ENCODE data around the gene SIRPB2.

The SIRPB2 gene

DNA sequence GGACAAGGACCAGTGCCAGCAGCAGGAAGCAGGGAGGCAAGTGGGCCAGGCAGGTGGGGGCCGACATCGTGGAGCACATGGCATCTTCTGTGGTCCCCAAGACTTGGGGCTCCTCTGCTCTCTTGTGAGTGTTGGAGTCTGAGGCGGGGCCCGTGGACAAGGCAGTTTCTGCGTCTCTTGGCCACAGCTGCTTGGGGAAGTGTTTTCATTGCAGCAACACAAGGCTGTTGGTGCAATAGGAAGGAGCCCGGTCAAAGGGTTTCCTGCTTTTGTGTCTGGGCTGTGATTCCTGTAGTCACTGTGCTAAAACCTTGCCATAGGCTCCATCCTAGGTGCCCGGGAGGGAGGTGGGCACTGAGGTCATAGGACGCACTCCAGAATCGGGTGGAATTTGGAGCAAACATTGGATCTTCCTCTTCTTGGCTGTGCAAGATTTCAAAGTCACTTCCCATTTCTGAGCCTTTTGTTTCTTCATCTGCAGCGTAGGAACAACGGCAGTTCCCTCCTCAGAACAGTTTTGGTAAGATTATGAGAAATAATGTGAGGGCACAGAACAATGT is at the start of gene SIRPB2:
Gene SIRPB2 (minus strand): TSS at position 140 of the 560 bp plus-strand sequence. CDS start 61 bp downstream, at position 79.
- no peak for DNase-seq

DNA sequence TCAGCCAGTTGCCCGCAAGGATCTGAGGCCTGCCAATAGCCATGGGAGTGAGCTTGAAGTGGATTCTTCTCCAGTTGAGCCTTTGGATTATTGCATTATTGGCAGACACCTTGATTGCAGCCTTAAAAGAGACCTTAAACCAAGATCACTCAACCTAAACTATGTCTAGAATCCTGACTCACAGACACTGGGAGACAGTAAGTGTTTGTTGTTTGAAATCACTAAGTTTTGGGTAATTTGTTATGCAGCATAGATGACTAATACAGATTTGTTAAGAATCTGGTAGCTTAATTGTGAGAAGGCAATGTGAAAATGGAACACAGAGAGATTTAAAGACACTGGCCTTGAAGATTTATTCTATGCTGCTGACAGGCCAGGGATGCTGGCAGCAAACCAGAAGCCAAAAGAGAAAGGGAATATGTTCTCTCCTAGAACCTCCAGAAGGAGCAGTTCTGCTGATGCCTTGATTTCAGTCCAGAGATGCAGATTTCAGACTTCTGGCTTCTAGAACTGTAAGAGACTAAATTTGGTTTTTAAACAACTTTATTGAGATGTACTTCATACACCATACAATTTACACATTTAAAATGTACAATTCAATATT is 48.7 kb upstream of the SIRPB2 start:
- no peak for DNase-seq

DNA sequence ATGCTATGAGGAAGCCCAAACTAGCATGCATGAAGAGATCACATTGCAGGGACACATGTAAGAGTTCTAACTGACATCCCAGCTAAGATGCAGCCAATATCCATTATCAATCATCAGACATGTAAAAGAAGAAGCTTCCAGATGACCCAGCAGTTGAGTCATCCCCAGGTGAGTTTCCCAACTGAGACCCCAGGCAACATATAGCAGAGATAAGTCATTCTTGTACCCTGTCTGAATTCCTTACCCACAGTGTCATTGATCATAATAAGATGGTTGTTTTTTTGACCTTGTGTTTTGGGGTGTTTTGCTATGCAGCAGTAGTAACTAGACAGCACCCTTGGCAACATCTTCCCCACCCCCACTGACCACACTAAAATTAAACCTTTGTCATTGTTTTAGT is 47.4 kb upstream of the SIRPB2 start:
- DNase-seq, result no peak

DNA sequence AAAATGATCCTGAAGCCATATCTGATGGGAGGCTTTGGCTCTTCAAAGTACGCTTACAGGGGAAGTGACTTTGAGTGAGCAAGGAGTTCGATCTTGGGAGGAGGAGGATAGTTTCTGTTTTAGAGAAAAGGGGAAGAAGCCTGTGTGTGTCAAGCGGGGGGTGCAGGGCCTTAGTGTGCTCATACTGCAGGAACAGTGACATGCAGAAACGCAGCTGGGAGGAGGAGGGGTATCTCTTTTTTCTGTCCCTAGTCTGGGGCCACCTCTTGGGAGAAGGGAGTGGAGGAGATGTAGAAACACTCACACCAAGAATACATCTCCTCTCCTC is 46.5 kb upstream of the SIRPB2 start:
- DNase-seq, result no peak

DNA sequence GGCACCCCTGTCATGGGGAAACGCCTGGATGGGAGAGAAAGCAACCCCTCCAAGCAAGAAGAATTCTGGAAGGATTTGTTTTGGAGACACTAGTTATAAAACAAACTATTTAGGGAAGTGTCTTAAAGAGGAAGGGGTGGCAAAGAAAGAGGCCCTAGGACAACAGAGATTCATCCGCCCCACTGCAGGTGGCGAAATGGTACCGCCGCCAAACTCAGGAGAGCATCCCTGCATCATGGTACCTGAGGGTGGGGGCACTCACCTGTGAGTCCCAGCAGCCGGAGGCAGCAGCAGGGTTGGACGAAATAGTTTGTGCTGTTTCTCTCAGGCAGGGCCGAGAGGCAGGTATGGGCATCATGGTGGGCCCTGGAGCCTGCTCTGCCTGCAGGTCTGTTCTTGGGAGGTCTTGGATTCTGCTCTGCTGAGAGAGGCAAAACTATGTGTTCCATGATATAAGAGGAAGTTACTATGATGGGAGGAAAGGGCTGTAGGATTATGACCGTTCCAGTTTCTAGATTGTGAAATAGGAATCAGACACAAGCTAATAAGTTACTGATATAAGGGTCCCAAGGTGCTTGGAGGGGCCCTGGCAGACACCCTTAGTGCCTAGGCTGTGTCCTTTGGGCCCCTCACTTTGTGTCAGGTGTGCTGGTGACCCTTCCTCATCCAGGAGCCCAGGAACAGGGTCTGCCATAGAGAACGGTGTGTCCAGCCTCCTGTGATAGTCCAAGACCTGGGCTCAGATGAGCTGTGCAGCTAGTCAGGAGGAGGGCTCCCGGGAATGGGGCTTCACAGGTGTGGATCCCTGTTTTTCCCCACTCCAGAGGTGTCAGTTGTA is 45.9 kb upstream of the SIRPB2 start:
- no peak for DNase-seq

DNA sequence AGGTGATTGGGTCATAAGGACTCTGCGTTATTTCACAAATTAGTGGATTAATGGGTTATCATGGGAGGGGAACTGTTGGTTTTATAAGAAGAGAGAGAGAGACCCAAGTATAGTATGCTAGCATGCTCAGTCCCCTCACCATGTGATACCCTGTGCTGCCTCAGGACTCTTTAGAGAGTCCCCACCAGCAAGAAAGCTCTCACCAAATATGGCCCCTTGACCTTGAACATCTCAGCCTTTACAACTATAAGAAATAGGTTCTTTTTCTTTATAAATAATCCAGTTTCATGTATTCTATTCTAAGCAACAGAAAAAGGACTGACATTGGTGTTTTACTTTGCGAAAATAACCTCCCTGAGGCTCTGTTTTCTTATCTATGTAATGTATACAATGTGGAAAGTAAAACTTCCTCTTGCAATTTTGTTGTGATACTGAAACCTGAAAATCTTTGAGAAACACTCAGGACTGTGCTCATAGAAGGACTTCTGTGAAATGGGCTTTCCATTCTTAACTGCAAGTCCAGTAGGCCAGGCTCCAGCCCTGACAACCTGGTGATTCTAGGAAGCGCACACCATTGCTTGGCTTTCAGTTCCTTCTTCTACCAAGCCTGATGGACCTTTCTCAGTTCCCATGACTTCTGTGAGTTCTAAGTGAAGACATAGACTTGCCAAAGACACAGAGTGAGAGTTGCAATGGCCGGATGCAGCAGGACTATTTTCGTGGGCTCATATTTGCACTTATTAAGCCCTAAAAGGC is 44.4 kb upstream of the SIRPB2 start:
- DNase-seq, result no peak

DNA sequence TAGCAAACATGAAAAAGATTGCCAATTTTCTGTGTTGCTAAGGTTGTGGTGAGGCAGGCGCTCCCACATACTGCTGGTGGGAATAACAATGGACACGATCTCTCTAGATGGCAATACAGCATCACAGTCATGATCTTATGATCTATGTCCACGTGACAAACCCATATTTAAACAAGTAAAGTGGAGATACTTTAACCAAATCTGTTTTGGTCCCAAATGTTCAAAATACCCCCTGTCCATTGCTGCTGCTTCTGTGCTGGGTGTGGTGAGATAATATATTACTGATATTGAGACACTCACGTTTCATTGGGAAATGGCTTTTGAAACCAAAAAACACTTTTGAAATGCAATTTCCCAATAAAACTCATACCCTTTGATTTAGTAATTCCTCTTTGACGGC is 43.3 kb upstream of the SIRPB2 start:
- no peak for DNase-seq

DNA sequence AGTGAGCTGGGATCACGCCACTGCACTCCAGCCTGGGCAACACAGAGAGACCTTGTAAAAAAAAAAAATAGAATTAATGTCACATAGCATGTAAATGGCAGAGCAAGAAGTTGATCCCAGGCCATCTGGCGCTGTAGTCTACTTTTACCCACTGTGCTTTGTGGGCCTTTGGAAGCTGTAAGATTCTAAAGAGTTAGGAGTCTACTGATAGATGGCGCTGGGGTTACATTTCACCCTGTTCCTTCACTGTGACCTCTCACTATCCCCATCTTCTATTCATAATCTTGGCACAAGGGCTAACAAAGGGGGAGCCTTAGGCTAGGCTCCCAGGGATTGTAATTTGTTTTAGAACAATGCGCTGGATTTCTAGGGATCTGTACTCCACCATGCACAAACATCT is 41.8 kb upstream of the SIRPB2 start:
- no peak for DNase-seq

DNA sequence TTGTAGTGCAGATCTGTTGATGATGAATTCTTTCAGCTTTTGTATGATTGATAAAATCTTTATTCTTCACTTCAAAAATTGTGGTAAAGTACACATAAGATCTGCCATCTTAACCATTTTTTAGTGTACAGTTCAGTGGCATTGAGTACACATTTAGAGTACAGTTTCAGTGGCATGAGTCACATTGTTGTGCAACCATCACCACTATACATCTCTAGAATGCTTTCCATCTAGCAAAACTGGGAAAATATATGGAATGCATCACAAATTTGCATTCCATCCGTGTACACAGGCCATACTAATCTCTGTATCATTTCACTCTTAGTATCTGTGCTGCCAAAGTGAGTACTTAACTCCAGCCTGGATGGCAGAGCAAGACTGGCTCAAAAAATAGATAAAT is 37.6 kb upstream of the SIRPB2 start:
- DNase-seq, result no peak

DNA sequence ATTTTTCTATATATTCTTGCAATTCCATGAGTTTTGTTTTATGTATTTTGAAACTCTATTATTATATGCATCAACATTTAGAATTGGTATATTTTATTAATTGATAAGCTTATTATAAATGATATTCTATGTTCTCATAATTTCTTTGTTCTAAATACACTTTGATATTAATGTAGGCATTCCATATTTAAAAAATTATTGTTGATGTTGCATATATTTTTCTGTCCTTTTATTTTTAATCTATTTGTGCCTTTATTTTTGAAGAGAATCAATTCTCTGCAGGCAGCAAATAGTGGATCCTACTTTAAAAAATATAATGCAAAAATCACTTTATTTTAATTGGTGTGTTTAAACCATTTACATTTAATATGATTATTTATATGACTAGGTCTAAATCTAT is 36.7 kb upstream of the SIRPB2 start:
- DNase-seq, result no peak

DNA sequence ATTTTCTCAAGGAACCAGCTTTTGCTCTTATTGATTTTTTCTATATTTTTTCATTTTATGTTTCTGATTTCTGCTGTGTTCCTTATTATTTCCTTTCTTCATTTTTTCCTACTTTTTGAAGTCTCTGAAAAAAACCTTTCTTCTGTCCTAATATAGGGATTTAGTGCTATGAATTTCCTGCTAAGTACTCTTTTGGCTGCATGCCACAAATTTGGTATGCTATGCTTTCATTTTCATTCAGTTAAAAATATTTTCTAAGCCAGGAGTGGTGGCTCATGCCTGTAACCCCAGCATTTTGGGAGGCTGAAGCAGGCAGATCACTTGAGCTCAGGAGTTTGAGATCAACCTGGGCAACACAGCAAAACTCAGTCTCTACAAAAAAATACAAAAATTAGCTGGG is 35.7 kb upstream of the SIRPB2 start:
- DNase-seq, result no peak

DNA sequence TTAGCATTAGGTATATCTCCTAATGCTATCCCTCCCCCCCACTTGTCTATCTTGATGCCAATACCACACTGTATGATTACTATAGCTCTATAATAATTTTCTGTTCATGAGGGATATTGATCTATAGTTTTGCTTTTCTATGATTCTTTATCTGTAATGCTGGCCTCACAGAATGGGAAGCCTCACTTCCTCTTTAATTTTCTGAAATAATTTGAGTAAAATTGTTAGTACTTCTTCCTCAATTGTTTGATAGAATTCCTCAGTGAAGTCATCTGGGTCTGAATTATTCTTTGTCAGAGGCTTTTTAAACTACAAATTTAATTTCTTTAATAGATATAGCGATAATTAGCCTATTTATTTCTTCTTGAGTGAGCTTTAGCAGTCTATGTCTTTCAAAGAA is 35.1 kb upstream of the SIRPB2 start:
- DNase-seq, result no peak

DNA sequence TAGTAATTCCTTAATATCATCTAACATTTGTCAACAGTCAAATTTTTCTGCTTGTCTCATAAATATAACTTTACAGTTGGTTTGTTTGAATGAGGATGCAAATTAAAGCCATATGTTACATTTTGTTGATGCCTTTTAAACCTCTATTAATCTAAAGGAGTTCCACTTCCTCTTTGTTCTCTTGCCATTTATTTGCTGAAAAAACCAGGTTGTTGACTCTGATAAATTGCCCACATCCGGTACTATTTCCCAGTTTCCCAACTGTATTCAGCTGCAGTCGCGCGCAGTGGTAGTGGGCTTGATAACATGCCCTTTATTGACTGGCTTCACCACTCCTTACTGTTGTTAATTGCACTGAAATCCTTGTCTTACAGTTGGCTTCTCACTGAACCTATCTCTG is 32.8 kb upstream of the SIRPB2 start:
- DNase-seq, result peak; percentile 57

DNA sequence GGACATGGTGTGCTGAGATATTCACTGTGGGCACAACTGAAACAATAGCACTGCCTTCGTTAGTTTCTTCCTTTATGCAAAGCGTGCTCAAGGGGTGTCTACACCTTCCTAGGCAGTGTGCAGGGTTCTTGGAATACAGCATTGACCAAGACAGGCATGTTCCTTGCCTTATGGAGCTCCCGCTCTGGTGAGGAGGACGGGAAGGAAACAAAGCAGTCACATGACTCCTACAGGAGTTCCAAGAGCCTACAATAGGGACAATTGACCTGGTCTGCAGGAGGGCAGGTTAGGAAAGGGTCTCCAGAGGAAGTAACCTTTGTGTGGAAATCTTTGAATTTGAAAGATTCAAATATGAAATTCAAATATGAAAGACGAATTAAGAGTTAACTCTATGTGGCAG is 25.8 kb upstream of the SIRPB2 start:
- DNase-seq, result no peak

DNA sequence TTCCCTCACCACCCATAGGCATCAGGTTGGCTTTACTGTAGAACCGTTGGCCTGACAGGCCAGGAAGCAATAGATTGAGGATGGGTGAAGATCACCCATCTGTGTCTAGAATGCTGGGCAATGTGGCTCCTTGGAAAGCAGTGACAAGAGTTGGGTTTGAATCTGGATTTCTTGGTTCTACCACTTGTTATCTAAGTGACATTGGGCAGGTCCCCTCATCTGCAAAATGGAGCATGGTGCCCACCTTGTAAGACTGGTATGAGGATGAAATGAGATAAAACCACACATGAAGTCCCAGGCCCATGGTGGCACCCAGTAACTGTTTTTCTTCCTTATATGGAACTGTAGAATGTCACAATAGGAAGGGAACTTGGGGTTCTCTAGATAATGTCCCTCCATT is 22.6 kb upstream of the SIRPB2 start:
- DNase-seq, result no peak

DNA sequence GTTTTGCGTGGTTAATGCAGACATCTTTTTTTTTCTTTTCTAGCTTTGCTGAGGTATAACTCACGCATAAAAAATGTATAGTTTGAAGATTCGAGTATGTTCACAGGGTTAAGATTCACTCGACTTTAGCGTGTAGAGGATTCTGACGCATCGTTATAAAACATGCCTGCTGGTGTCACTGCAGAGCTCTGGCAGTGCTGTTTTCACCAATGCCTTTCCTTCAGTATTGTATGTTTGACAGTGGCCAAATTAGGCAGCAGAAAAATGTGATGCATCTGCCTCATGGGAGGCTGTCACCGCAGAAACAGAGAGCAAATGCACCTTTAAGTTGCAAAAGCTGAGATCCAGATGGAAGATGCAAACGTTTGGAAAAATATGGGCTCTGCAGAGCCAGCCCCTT is 18.0 kb upstream of the SIRPB2 start:
- DNase-seq, result peak; percentile 1

DNA sequence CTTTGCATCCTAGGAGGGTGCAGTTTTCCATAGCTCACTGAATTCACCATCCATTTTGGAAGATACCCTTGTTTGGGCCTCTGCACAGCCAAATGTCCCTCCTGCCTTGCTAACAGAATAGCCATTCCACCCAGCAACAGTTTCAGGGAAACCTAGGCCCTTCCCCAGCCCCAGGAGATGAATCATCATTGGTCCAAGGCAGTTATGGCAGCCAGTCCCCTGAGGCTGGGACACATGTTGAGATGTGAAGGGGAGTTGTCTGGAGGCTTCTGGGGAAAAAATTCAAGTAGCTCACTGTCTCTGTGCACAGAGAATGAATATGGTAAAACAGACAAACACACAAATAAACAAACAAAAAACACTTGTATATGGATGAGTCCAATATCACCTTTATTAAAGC is 17.4 kb upstream of the SIRPB2 start:
- DNase-seq, result no peak

DNA sequence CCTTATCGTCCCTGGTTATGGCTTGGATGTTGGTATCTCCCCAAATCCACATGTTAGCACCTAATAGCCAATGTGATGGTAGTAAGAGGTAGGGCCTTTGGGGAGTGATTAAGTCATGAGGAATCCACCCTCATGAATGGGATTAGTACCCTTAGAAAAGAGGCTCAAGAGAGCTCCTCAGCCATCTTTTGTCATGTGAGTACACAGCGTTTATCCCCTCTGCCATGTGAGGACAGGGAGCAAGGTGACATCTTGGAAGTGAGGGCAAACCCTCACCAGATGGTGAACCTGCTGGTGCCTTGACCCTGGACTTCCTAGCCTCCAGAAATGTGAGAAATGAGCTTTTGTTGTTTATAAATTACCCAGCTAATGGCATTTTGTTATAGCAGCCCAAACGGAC is 16.1 kb upstream of the SIRPB2 start:
- DNase-seq, result no peak

DNA sequence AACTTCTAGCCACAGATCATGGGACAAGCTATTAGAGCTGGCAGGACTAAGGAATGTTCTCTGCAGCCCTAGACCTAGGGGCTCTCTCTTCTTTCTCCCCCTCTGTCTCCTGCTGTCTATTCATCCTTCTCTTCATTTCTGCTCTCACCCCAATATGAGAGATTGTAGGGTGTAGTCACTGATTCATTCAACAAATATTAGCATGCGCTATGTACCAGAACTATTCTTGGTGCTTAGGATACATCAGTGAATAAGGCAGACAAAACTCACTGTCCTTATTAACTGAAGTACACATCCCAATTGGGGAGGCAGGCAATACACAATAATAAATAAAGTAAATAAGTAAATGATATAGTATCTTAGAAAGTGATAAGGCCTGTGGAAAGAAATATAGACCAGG is 14.7 kb upstream of the SIRPB2 start:
- no peak for DNase-seq

DNA sequence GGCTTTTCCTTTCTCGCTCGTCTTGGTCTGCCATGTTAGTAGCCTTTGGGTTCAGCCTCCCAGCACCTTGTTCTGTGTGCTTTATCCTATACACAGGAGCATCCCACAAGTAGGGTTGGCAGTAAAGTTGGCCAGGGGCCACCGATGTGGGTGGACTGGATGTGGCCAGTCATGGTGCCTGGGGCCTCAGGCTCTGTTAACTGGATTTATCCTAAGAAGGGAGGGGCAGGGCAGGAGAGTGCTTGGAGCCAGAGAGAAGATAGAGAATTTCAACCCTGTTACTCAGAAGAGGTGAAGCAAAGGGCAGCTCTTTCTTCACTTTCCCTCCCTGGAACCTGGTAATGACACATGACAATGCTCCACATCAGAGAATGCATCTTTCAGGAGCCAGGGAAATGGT is 14.1 kb upstream of the SIRPB2 start:
- DNase-seq, result no peak

DNA sequence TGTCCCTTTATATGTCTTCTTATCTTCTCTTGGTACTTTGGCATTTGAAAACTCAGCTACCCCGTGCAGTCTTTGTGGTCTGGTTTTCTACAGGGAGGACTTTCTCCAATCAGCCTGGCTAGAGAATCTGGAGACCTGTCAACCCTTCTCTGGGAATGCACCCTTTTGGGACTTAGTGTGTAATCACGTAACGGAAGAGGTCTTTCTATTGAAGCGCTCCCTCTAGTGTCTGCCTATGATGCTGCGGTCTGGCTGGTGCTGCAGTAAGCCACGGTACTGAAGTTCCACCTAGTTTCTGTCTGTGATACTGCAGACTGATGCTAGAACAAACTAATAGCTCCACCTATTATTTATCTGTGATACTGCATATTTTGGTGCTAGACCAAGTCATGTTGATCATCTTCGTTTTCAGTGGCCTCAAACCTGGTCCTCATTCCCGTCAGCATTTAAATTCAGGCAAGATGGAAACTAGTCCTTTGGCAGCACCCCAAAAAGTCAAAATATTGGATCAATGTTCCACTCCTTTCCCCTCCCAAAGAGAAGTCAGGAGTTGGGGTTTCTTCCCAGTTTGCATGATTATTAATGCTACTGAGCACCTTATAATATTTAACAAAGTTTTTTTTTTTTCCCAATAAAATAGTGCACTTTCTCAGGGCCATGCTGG is 12.5 kb upstream of the SIRPB2 start:
- DNase-seq, result peak; percentile 87

DNA sequence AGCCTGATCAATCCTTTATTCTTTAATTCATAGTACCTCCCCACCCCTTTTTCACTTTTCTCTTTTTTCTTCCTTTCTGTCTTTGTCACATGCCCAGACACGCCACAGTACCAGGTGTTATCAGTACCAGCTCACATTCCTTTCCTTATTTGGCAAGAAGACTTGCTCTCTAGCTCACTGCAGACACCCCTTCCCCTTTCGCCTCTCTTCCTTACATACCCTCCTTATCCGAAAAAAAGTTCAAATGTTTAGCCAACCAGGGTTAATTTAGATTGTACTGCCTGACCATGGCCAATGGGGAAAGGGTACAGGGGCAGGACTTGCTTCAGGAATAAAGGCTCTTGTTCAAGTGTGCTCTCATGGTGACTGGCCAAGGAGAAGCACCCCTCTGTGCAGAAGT is 9.3 kb upstream of the SIRPB2 start:
- peak; percentile 28 for DNase-seq

All from NCI-H146 (cell line).